Subcutaneous abdominal adipose tissue (tissue), 5 donors: ENCODE measurements around the gene COX14.

Source experiments
- H3K27ac ChIP-seq: one replicate; pipeline ENCODE4 v1.7.0; 2013; ENCODE audit warnings: low read depth, mild to moderate bottlenecking, inconsistent platforms, low read length, moderate library complexity
- H3K27me3 ChIP-seq, 5 donors: one replicate each; pipeline ENCODE4 v1.7.0; 2013; ENCODE audit warnings: low read length in 5 of 5, inconsistent platforms in 1 of 5; ENCODE audit not compliant: control insufficient read depth in 5 of 5, insufficient read depth in 4 of 5
- H3K36me3 ChIP-seq, 5 donors: one replicate each; pipeline ENCODE4 v1.7.0; 2013; ENCODE audit warnings: low read length in 5 of 5; ENCODE audit not compliant: control insufficient read depth in 5 of 5, insufficient read depth in 5 of 5
- H3K4me1 ChIP-seq, 5 donors: one replicate each; pipeline ENCODE4 v1.7.0; 2013; ENCODE audit warnings: low read length in 5 of 5, mild to moderate bottlenecking in 3 of 5, moderate library complexity in 1 of 5; ENCODE audit not compliant: control insufficient read depth in 5 of 5, insufficient read depth in 5 of 5
- H3K4me3 ChIP-seq, 5 donors: one replicate each; pipeline ENCODE4 v1.7.0; 2013; ENCODE audit warnings: low read length in 5 of 5, low read depth in 1 of 5
- H3K9ac ChIP-seq, 5 donors: one replicate each; pipeline ENCODE4 v1.7.0; 2013; ENCODE audit warnings: low read length in 5 of 5, mild to moderate bottlenecking in 4 of 5, moderate library complexity in 3 of 5
- H3K9me3 ChIP-seq, 5 donors: one replicate each; pipeline ENCODE4 v1.7.0; 2013; ENCODE audit warnings: low read length in 5 of 5; ENCODE audit not compliant: control insufficient read depth in 5 of 5
- donor health status: healthy.
- donor health status: healthy.
- donor health status: healthy.
- donor health status: healthy.
- donor health status: healthy.

The COX14 gene

DNA sequence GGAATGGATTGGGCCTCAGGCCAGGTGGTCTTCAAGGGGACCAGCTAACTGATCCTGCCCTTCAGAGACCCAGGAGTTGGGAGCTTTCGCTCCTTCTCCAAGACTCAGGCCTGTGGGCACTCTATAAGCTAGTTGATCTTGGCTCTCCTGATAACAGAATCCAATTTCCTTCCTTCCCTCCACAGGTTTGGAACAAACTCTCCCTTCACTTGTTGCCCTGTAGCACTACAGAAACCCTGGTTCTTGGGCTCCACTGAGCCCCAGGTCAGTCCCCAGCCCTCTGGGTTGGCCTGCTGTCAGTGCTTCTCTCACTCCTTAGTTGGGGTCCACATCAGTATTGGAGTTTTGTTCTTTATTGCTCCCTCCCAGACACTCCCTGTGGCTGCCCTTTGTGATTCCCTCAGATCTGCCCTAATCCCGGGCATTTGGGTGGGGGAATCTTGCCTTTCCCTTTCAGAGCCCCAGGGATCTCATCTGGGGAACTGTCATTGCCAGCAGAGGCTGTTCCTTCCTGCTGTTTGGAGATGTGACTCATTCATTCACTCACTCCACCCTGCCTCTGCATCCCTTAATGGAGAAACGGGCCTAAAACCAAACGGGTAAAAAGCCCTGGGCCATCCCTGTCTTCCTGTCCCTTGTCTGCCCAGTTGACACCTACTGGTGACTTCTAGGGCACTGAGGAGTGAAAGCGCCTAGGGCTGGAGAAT, 12.6 kb upstream of the COX14 start:
- Histone ChIP-seq H3K27me3 (peaks cover 0 to 5% (median 0%) of the 10 kb centered on the region in 5 donors), H3K9ac (peak overlapping the region in 3 of 5 donors; percentile 0 to 10 (median 1)), H3K4me3 (no peak overlapping the region), H3K4me1 (peaks cover 21 to 35% (median 34%) of the 10 kb centered on the region in 5 donors), H3K9me3 (peaks cover 0 to 3% (median 0%) of the 10 kb centered on the region in 5 donors), H3K27ac (peak overlapping the region; percentile 57), H3K36me3 (peaks cover 12 to 65% (median 63%) of the 10 kb centered on the region in 5 donors)

DNA sequence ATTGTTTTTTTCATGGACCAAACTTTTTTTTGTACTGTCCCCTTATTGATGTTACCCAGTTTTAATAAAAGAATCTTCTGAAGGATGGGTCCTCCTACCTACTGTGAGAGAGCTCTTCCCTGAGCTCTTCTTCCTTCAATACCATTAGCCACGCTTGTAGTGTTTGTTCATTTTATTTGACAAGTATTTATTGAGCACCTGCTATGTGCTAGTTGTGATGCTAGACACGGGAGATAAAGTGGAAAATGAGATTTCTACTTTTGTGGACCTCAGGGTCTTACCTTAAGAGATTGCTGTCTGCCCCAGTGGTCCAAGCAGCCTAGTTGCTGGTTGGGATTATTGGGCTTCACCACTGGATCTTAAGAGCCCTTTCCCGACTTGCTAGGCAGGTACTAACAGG, 11.5 kb upstream of the COX14 start:
- peaks cover 12 to 54% (median 53%) of the 10 kb centered on the region in 5 donors for H3K36me3 ChIP-seq
- no peak overlapping the region for H3K4me3 ChIP-seq
- peaks cover 0 to 5% (median 0%) of the 10 kb centered on the region in 5 donors for H3K27me3 ChIP-seq
- H3K9ac ChIP-seq = no peak overlapping the region
- peaks cover 21 to 45% (median 39%) of the 10 kb centered on the region in 5 donors for H3K4me1 ChIP-seq
- H3K9me3 ChIP-seq = peaks cover 0 to 3% (median 0%) of the 10 kb centered on the region in 5 donors
- H3K27ac ChIP-seq = peak overlapping the region; percentile 49

DNA sequence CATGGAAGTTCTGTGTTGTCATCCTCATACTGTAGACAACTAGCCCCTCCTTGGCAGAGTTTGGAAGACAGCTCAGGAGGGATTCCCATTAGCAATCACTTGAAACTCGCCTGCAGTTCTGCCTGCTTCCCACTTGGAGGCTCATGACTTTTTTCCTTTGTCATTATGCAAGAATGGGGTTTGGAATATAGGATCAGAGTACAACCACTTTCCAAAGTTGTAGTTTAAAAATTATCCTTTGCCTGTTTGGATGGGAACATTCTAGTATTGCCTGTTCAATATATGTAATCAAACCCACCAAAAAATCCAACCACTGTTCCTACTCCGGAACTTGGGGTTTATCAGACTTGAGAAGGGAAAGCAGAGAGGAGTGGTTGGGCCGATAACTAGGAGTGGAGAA, 10.4 kb upstream of the COX14 start:
- H3K27me3 ChIP-seq = peaks cover 0 to 5% (median 0%) of the 10 kb centered on the region in 5 donors
- H3K27ac ChIP-seq = peak overlapping the region; percentile 92
- peaks cover 6 to 51% (median 43%) of the 10 kb centered on the region in 5 donors for H3K36me3 ChIP-seq
- peaks cover 0 to 3% (median 0%) of the 10 kb centered on the region in 5 donors for H3K9me3 ChIP-seq
- H3K9ac ChIP-seq = peak overlapping the region in 2 of 5 donors; percentile 69 to 100
- H3K4me1 ChIP-seq = peaks cover 21 to 56% (median 50%) of the 10 kb centered on the region in 5 donors
- H3K4me3 ChIP-seq = peak overlapping the region in 1 of 5 donors; percentile 47

DNA sequence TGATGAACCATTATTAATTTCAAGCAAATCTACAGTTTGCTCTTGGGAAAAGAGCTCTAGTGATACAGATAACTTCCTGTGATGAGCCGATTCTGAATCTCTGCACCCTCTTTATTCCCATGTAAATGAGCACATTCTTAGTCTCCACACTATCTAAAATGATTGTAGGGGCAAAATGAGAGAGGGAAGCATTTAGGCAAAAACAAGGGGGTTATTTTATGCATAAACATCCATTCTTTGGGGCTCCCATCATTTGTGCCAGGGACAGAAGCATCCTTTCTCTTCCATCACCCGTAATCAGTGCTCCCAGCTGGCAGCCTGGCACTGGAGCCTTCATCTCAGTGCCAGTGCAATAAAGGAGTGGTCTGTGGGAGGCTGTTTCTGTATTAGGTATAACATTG, 9.9 kb upstream of the COX14 start:
- Histone ChIP-seq H3K9ac (peak overlapping the region in 2 of 5 donors; percentile 69 to 100), H3K4me1 (peaks cover 21 to 60% (median 55%) of the 10 kb centered on the region in 5 donors), H3K27ac (peak overlapping the region; percentile 92), H3K9me3 (peaks cover 0 to 3% (median 0%) of the 10 kb centered on the region in 5 donors), H3K36me3 (peaks cover 6 to 51% (median 43%) of the 10 kb centered on the region in 5 donors), H3K4me3 (peak overlapping the region in 1 of 5 donors; percentile 47), H3K27me3 (peaks cover 0 to 5% (median 0%) of the 10 kb centered on the region in 5 donors)

DNA sequence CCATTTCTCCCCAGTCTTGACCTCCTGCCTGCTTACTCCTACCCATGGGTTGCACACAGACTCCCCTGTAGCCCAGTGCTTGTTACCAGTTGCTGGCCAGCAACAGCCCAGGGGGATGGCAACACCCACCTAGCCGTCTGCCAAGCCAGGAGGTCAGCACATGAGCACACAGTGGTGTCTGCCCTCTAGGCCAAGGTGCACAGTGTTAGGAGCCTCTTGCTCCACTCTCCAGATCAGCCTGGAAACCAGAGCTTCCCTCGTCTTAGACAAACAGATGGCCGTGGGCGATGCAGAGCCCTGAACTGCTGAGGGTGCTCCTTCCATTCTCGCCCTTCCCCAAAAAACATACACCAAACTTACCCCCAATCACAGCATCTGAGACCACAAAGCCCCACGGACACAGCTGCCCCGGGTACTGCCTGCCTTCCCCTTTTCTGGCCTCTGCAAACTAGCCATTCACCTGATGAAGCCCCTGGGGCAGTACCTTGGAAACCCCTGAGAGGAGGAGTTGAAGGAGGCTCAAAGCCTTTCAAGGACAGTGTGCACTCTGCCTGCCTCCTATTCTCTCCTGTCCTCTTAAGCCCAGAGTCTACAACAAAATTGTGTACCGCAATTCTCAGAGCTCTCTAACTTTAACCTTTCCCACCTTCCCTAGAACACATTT, 9.3 kb upstream of the COX14 start:
- peaks cover 5 to 53% (median 44%) of the 10 kb centered on the region in 5 donors for H3K36me3 ChIP-seq
- H3K4me1 ChIP-seq = peaks cover 21 to 67% (median 61%) of the 10 kb centered on the region in 5 donors
- peak overlapping the region; percentile 92 for H3K27ac ChIP-seq
- H3K27me3 ChIP-seq = peaks cover 0 to 5% (median 0%) of the 10 kb centered on the region in 5 donors
- H3K9me3 ChIP-seq = peaks cover 0 to 3% (median 0%) of the 10 kb centered on the region in 5 donors
- peak overlapping the region in 4 of 5 donors; percentile 77 to 100 (median 82) for H3K9ac ChIP-seq
- H3K4me3 ChIP-seq = peak overlapping the region in 3 of 5 donors; percentile 47 to 97 (median 64)

DNA sequence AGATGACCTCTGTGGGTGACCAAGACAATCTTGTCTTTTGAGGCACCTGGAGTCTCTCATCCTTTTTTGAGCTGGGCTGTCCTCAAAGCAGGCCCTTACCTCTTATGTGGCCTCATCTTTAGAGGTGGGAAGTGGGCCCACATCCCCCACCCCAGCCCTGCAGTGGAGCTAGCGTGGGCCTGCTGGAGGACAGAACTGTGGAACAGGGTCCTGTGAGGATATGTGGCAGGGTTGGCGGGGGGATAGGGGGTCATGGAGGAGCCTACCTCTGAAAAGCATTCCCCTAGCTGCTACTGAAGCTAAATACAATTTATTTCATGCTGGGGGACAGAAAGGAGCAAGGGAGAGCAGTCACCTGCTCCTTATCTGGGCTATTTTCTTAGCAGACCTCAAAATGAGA, 8.7 kb upstream of the COX14 start:
- Histone ChIP-seq H3K36me3 (peaks cover 1 to 53% (median 42%) of the 10 kb centered on the region in 5 donors), H3K4me3 (peak overlapping the region; percentile 64 to 97 (median 77)), H3K27me3 (peaks cover 0 to 5% (median 0%) of the 10 kb centered on the region in 5 donors), H3K9me3 (peaks cover 0 to 3% (median 0%) of the 10 kb centered on the region in 5 donors), H3K4me1 (peaks cover 25 to 73% (median 67%) of the 10 kb centered on the region in 5 donors), H3K27ac (peak overlapping the region; percentile 92), H3K9ac (peak overlapping the region in 4 of 5 donors; percentile 77 to 100 (median 82))

DNA sequence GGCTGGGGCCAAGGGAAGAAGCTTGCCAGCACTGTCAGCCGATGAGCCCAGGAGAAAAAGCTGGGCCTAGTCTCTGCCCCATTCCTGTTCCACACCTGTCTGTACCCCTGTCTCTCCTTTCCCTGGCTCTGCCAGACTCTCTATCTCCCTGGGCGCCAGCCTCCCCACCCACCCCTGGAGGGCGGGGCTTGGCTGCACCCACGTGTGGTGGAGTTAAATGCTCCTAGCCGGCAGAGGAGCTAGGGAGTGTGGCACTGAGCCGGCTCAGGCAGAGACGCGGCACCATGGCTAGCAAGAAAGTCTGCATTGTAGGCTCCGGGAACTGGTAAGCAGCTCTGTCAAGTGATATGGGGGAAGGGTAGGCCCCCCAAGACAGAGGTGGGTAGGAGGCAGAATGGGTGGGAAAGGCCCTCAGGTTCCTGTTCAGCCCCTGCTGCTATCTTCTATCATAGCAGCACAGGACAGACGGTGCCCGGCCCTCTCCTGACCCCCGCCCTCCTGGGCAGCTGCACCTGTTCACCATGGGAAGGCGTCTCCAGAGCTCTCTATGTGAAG, 8.2 kb upstream of the COX14 start, which contains the start of gene GPD1:
GPD1 (plus strand) TSS at position 242 of the 555 bp plus-strand sequence; CDS start at position 285, 43 bp downstream.
- H3K27ac ChIP-seq = peak within 1 kb of the TSS; percentile 92
- H3K4me3 ChIP-seq = peak within 1 kb of the TSS; percentile 64 to 97 (median 77)
- peaks cover 0 to 51% (median 40%) of the 10 kb centered on the region in 5 donors for H3K36me3 ChIP-seq
- peak within 1 kb of the TSS; percentile 76 to 100 (median 79) for H3K9ac ChIP-seq
- peaks cover 0 to 3% (median 0%) of the 10 kb centered on the region in 5 donors for H3K9me3 ChIP-seq
- peaks cover 0 to 5% (median 0%) of the 10 kb centered on the region in 5 donors for H3K27me3 ChIP-seq
- H3K4me1 ChIP-seq = peaks cover 26 to 77% (median 71%) of the 10 kb centered on the region in 5 donors

DNA sequence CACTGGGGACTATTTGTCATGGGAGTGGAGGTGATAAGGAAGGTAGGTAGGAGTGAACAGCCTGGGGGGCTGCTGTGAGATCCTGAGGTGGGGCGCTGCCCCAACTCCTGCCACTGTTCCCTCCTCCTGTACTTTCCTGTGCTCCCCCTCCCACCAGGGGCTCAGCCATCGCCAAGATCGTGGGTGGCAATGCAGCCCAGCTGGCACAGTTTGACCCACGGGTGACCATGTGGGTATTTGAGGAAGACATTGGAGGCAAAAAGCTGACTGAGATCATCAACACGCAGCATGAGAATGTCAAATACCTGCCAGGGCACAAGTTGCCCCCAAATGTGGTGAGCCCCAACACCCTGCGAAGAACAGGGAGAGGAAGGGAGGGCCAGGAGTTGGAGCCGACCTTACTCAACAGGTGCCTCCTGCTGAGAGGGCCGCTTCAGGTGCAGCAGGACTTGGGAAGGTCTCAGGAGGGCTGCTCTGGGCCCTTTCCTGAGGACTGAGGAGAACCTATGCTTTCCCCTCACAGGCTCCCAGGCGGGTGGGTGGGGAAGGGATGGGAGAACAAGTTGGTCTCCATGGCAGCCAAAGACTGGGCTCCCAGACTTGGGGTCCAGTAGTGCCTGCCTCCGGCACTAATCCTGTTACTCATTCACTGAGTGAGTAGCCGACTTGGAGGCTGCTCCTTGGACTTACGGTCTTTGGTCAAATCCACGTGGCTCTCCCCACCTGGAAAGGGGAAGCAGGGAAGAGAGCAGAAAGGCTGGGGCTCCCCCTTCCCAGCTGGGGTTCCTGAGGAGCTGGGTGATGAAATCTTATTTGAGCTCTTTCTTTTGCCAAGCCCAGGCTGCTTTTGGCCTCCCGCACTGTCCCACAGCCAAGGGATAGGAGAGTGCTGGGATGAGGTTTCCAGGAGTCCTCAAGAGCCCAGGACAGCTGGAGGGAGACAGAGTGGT, 7.3 kb upstream of the COX14 start:
- H3K36me3 ChIP-seq = peaks cover 0 to 43% (median 31%) of the 10 kb centered on the region in 5 donors
- peak overlapping the region; percentile 92 for H3K27ac ChIP-seq
- H3K4me3 ChIP-seq = peak overlapping the region; percentile 64 to 97 (median 77)
- peak overlapping the region; percentile 76 to 93 (median 79) for H3K9ac ChIP-seq
- H3K9me3 ChIP-seq = peaks cover 0 to 3% (median 0%) of the 10 kb centered on the region in 5 donors
- peaks cover 0 to 5% (median 0%) of the 10 kb centered on the region in 5 donors for H3K27me3 ChIP-seq
- H3K4me1 ChIP-seq = peaks cover 27 to 80% (median 78%) of the 10 kb centered on the region in 5 donors
